Activated CD8-positive, alpha-beta memory T cell treated with anti-CD3 and anti-CD28 coated beads, Interleukin-2, amount 50 U/mL, for 24 hours (primary cell): Measurements from ENCODE around the gene DIP2C.

Source experiments
- DNase-seq: peaks from one replicate; pipeline ENCODE4 v3.0.0-alpha.2; 2020; ENCODE audit errors: extremely low read depth

Gene DIP2C

GRCh38 chr10:613271-614138 is 76.0 kb downstream of the DIP2C start:
- no peak for DNase-seq

- no peak for DNase-seq
These were observed 76.8 kb downstream of the DIP2C start for GRCh38 chr10:612696-613095.

GRCh38 chr10:610642-611305 is 78.7 kb downstream of the DIP2C start:
- DNase-seq, result peak; percentile 24

- no peak for DNase-seq
These were observed 79.5 kb downstream of the DIP2C start for GRCh38 chr10:609868-610545.

GRCh38 chr10:609262-609658 is 80.2 kb downstream of the DIP2C start:
- no peak for DNase-seq

- DNase-seq, result no peak
These were observed 80.9 kb downstream of the DIP2C start for GRCh38 chr10:608331-609261.

GRCh38 chr10:607545-608185 is 81.8 kb downstream of the DIP2C start:
- no peak for DNase-seq

GRCh38 chr10:606762-607544 is 82.5 kb downstream of the DIP2C start:
- DNase-seq, result no peak

GRCh38 chr10:605632-606325 is 83.7 kb downstream of the DIP2C start:
- no peak for DNase-seq

GRCh38 chr10:604716-605631 is 84.5 kb downstream of the DIP2C start:
- DNase-seq, result no peak

- no peak for DNase-seq
These were observed 85.7 kb downstream of the DIP2C start for GRCh38 chr10:603745-604144.

GRCh38 chr10:602391-603005 is 87.0 kb downstream of the DIP2C start:
- DNase-seq, result no peak

GRCh38 chr10:601660-601963 is 87.9 kb downstream of the DIP2C start:
- DNase-seq, result no peak

- no peak for DNase-seq
These were observed 88.4 kb downstream of the DIP2C start for GRCh38 chr10:600876-601659.

- DNase-seq, result no peak
These were observed 89.2 kb downstream of the DIP2C start for GRCh38 chr10:600234-600633.

- no peak for DNase-seq
These were observed 89.7 kb downstream of the DIP2C start for GRCh38 chr10:599767-600166.

GRCh38 chr10:598415-599170 is 90.9 kb downstream of the DIP2C start:
- DNase-seq, result no peak
